Astrocyte of the cerebellum (primary cell): ENCODE results near the gene CCDC148.

Experiments
- DNase-seq: peaks from one replicate; pipeline ENCODE4 v3.0.0-alpha.2; 2011; ENCODE audit warnings: low read depth
- H3K4me3 ChIP-seq: 2 replicates; pipeline ENCODE4 v1.5.1; 2011; ENCODE audit warnings: mild to moderate bottlenecking, low read depth, low read length, moderate library complexity
- CTCF ChIP-seq: IDR thresholded peaks from 2 replicates; pipeline ENCODE4 v1.5.1; 2012; ENCODE audit warnings: low read length, low read depth, moderate library complexity, mild to moderate bottlenecking; ENCODE audit errors: missing control alignments
- in situ Hi-C: cut with HindIII; loops from 2 replicates; pipeline ENCODE4 v1.10.0; 2017; ENCODE audit warnings: low sequenced_read_pairs

CCDC148 gene

DNA sequence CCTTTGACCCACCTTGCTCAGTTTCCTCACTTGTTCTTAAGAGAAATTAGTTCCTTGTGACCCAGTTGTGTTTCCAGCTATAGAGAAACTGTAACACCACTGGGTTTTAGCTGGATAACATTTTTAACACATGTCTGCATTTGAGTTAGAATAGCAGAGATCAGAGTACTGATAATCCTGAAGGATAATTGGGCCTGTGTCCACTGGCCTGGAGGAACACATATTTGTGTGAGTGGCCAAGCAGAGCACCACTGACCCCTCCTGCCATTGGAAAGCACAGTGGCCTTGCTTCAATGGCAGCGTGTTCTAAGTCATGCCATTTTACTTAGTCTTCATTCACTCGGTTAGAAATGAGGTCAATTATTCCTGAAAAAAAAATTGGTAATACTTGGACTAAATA is 42.8 kb upstream of the CCDC148 start:
- no peak overlapping the region for H3K4me3 ChIP-seq
- TF ChIP-seq CTCF, result no peak
- DNase-seq, result no peak
- in situ Hi-C loops, result no loop called here

- no peak overlapping the region for H3K4me3 ChIP-seq
- in situ Hi-C loops, result no loop called here
- TF ChIP-seq CTCF, result no peak
- no peak for DNase-seq
Measured at GRCh38 chr2:158498749-158499136, 42.2 kb upstream of the CCDC148 start.

GRCh38 chr2:158498043-158498748 is 41.6 kb upstream of the CCDC148 start:
- DNase-seq, result no peak
- H3K4me3 ChIP-seq, result no peak overlapping the region
- in situ Hi-C loops, result no loop called here
- no peak for TF ChIP-seq CTCF

- TF ChIP-seq CTCF, result no peak
- in situ Hi-C loops, result no loop called here
- DNase-seq, result no peak
- H3K4me3 ChIP-seq, result no peak overlapping the region
Measured at GRCh38 chr2:158497486-158497885, 40.9 kb upstream of the CCDC148 start.

GRCh38 chr2:158496986-158497385 is 40.4 kb upstream of the CCDC148 start:
- no peak overlapping the region for H3K4me3 ChIP-seq
- in situ Hi-C loops, result no loop called here
- DNase-seq, result no peak
- no peak for TF ChIP-seq CTCF

GRCh38 chr2:158495175-158495574 is 38.6 kb upstream of the CCDC148 start:
- in situ Hi-C loops, result no loop called here
- no peak for DNase-seq
- H3K4me3 ChIP-seq, result no peak overlapping the region
- no peak for TF ChIP-seq CTCF

GRCh38 chr2:158493458-158493857 is 36.9 kb upstream of the CCDC148 start:
- no peak for DNase-seq
- no peak overlapping the region for H3K4me3 ChIP-seq
- no peak for TF ChIP-seq CTCF
- in situ Hi-C loops, result no loop called here
